HG02623 (cell line): ENCODE data around the gene CATSPERZ.
A peak's percentile ranks its signal among the peaks of the same experiment; 100 is the strongest.

Experiments used
- ATAC-seq: cut with Tn5 transposase; IDR thresholded peaks from one replicate; pipeline ENCODE4 v1.9.1; 2021; ENCODE audit warnings: moderate library complexity; ENCODE audit not compliant: unreplicated experiment

CATSPERZ gene

GRCh38 chr11:64284962-64285884 lies 14.9 kb upstream of the CATSPERZ start, which contains the start of gene GPR137:
GPR137 (plus strand) TSS chr11:64285848; CDS start chr11:64286525, 677 bp downstream.
- peak; percentile 50 for ATAC-seq

DNA sequence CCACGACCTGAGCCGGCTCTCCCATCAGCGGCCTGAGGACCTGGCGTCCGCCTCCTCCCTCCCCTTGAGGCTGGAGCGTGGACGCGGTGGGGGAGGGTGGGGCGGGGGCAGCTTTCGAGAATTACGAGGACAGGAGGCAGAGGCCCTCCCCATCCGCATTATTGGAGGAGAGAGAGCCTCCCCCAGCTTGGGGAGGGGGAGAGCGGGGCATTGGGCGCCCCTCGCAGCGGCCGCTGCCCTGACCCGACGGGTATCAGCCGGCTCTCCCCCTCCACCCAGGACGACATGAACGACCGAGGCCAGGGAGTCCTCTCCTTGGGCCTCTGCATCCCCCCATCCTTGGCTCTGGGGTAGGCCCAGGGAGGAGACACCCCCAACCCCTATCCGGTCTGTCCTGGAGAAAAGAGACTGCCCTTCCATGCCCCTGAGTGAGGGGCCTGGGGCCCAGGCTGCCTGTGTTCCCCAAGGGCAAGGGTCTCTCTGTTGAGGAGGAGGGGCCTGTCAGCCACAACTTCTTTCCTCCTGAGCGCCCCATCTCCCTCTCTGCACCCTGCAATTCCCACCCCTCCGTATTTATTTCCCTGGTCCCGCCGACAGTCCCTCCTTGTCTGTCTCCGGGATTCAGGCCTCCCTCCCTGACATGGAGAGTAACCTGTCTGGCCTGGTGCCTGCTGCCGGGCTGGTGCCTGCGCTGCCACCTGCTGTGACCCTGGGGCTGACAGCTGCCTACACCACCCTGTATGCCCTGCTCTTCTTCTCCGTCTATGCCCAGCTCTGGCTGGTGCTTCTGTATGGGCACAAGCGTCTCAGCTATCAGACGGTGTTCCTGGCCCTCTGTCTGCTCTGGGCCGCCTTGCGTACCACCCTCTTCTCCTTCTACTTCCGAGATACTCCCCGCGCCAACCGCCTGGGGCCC lies 14.0 kb upstream of the CATSPERZ start:
- ATAC-seq, result no peak

- ATAC-seq, result no peak
Observed at GRCh38 chr11:64286801-64287159, 13.4 kb upstream of the CATSPERZ start.

- ATAC-seq, result no peak
Observed at GRCh38 chr11:64287676-64288352, 12.3 kb upstream of the CATSPERZ start.

GRCh38 chr11:64288353-64288750 lies 11.8 kb upstream of the CATSPERZ start:
- no peak for ATAC-seq

GRCh38 chr11:64289002-64289564 lies 11.1 kb upstream of the CATSPERZ start:
- no peak for ATAC-seq

DNA sequence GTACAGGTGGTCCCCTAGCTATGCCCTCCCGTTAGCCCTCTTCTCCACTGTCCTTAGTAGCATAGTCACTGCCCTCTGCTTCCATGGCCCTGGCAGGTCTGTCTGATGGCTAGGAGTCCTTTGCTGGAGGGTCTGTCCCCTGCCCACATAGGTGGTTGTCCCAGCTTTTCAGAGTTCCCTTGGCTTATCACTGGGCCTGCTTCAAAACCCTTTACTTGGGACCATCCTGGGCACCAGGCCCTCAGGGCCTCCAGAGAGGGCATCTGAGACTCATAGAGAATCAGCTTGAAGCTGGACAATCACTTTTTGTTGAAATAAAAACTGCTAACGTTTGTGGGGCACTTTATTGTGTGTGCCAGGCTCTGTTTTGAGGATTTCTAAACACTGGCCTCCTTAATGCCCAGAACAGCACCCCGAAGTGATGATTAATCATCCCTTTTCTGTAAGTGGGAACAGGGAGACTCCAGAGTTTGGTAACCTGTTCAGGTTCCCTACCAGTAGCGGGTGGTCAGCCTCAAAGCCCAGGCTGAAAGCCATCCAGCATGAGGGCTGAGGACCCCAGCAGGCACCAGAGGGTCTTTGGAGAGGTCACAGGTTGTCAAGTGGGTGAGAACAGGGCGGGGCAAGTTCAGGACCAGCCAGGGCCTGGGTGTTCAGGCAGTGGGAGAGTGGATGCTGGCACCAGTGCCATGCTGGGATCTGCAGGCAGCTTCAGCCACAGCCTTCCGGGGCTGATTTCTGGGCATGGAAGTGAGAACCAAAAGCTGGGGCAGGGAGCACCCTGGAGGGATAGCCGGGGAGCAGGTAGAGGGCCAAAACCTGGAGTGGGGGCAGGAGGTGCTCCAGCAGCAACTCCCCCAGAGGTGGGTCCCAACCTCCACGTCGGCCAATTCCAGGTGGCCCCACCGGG lies 9.6 kb upstream of the CATSPERZ start:
- no peak for ATAC-seq

- no peak for ATAC-seq
Observed at GRCh38 chr11:64291262-64291751, 8.9 kb upstream of the CATSPERZ start, which contains the start of gene KCNK4. KCNK4 (plus strand) TSS chr11:64291302; CDS start chr11:64293019, 1,717 bp downstream.

GRCh38 chr11:64291752-64292459 lies 8.3 kb upstream of the CATSPERZ start:
- ATAC-seq, result no peak

- no peak for ATAC-seq
Observed at GRCh38 chr11:64292460-64293254, 7.5 kb upstream of the CATSPERZ start.

DNA sequence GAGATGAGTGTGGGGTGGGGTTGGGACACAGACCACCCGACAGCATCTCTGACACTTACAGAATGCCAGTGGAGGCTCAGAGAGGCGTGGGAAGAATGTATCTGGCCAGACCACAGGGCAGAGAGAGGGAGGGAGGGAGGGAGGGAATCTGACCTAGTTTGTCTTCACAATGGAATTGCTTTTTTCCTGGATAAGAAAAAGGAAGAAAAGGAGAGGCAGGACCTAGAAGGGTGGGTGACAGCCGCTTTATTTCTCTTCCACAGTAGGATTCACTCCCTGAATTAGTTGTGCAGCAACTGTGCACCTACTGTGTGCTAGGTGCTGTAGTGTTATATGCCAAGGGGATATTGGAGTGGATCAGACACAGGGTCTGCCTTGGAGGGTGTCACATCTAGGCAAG lies 5.4 kb upstream of the CATSPERZ start:
- ATAC-seq, result no peak

- no peak for ATAC-seq
Observed at GRCh38 chr11:64295760-64296159, 4.4 kb upstream of the CATSPERZ start.

- ATAC-seq, result no peak
Observed at GRCh38 chr11:64296236-64296635, 3.9 kb upstream of the CATSPERZ start.

DNA sequence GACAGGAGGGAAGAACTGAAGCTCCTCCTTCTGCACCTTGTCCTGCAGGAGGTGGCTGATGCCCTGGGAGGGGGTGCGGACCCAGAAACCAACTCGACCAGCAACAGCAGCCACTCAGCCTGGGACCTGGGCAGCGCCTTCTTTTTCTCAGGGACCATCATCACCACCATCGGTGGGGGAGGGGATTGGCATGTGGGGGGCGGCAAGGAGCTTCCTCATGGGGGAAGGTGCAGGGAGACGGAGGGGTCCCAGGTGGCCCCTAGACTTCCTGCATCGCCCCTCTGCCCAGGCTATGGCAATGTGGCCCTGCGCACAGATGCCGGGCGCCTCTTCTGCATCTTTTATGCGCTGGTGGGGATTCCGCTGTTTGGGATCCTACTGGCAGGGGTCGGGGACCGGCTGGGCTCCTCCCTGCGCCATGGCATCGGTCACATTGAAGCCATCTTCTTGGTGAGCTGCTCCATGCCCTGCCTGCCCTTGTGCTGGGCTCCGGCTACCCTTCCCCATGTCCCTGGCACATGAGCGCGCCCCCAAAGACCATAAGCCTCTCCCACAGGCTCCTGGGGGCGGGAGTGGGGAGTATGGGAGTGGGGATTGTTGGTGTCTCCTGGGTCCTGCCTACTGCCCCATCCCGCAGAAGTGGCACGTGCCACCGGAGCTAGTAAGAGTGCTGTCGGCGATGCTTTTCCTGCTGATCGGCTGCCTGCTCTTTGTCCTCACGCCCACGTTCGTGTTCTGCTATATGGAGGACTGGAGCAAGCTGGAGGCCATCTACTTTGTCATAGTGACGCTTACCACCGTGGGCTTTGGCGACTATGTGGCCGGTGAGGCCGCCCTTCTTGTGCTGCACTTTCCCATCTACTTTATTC lies 3.1 kb upstream of the CATSPERZ start:
- ATAC-seq, result no peak

- no peak for ATAC-seq
Observed at GRCh38 chr11:64297699-64298358, 2.3 kb upstream of the CATSPERZ start.
